Breast epithelium (tissue), 3 donors: Measurements from ENCODE around the gene LRRIQ3.

Source experiments
- CTCF ChIP-seq, 3 donors: fragments of 450-650 bp; IDR thresholded peaks; one replicate each; pipeline ENCODE4 v1.5.1; 2016 to 2017; ENCODE audit warnings: antibody characterized with exemption in 3 of 3, mild to moderate bottlenecking in 3 of 3, moderate library complexity in 3 of 3
- POLR2A ChIP-seq: fragments of 450-650 bp; IDR thresholded peaks from one replicate; pipeline ENCODE4 v1.6.1; 2016; ENCODE audit warnings: antibody characterized with exemption, mild to moderate bottlenecking, moderate library complexity
- POLR2AphosphoS5 ChIP-seq, 3 donors: sonication (generic); formaldehyde crosslinking; IDR thresholded peaks; one replicate each; pipeline ENCODE4 v1.6.1; 2017; ENCODE audit warnings: antibody characterized with exemption in 3 of 3

- TF ChIP-seq POLR2A (no peak), CTCF (IDR thresholded peaks at IDR 0.05) (no peak), POLR2AphosphoS5 (IDR thresholded peaks at IDR 0.05) (no peak)
Observed at GRCh38 chr1:73998348-73998959, 199.5 kb downstream of the LRRIQ3 start.
